Hepatocyte (in vitro differentiated cells): ENCODE measurements around the gene CEP131. TPM values are rescaled to one million over a fixed set of nuclear protein-coding genes. Genes with fewer than 3 reads are reported as not detected.

Experiments
- DNase-seq: peaks from one replicate; pipeline ENCODE4 v3.0.0-alpha.2; 2016; ENCODE audit warnings: low spot score
- H2AFZ ChIP-seq: fragments of 200-600 bp; sonication (generic); 2 replicates; pipeline ENCODE4 v1.6.0; 2016; ENCODE audit warnings: antibody characterized with exemption, mild to moderate bottlenecking
- H3K27ac ChIP-seq: fragments of 200-600 bp; sonication (generic); 2 replicates; pipeline ENCODE4 v1.5.1; 2016; ENCODE audit warnings: mild to moderate bottlenecking
- H3K27me3 ChIP-seq: fragments of 200-600 bp; sonication (generic); 2 replicates; pipeline ENCODE4 v1.6.1; 2016
- H3K36me3 ChIP-seq: fragments of 200-600 bp; sonication (generic); replicated peaks from 2 replicates; pipeline ENCODE4 v1.5.1; 2016; ENCODE audit warnings: low read depth; ENCODE audit not compliant: insufficient read depth
- H3K4me1 ChIP-seq: fragments of 200-600 bp; sonication (generic); 2 replicates; pipeline ENCODE4 v1.5.1; 2016; ENCODE audit warnings: mild to moderate bottlenecking, moderate library complexity; ENCODE audit not compliant: insufficient read depth
- H3K4me2 ChIP-seq: fragments of 200-600 bp; sonication (generic); 2 replicates; pipeline ENCODE4 v1.6.0; 2016
- H3K4me3 ChIP-seq: fragments of 200-600 bp; sonication (generic); 2 replicates; pipeline ENCODE4 v1.5.1; 2016; ENCODE audit warnings: mild to moderate bottlenecking
- H3K79me2 ChIP-seq: fragments of 200-600 bp; sonication (generic); 2 replicates; pipeline ENCODE4 v1.6.0; 2017; ENCODE audit warnings: mild to moderate bottlenecking
- H3K9me2 ChIP-seq: fragments of 200-600 bp; sonication (generic); replicated peaks from 2 replicates; pipeline ENCODE4 v1.6.0; 2017; ENCODE audit warnings: mild to moderate bottlenecking; ENCODE audit not compliant: insufficient read depth
- H3K9me3 ChIP-seq: fragments of 200-600 bp; sonication (generic); 2 replicates; pipeline ENCODE4 v1.5.1; 2016; ENCODE audit warnings: low read depth, mild to moderate bottlenecking
- H4K20me1 ChIP-seq: fragments of 200-600 bp; sonication (generic); 2 replicates; pipeline ENCODE4 v1.6.0; 2016; ENCODE audit warnings: mild to moderate bottlenecking; ENCODE audit not compliant: insufficient read depth, poor library complexity, severe bottlenecking
- EZH2 ChIP-seq: fragments of 200-600 bp; sonication (generic); IDR thresholded peaks from 2 replicates; pipeline ENCODE4 v1.6.1; 2016; ENCODE audit warnings: antibody characterized with exemption, mild to moderate bottlenecking, borderline replicate concordance
- EZH2phosphoT487 ChIP-seq: fragments of 200-600 bp; sonication (generic); IDR thresholded peaks from one replicate; pipeline ENCODE4 v1.6.1; 2018; ENCODE audit warnings: antibody characterized with exemption, mild to moderate bottlenecking, low read depth, moderate library complexity; ENCODE audit not compliant: unreplicated experiment, severe bottlenecking
- WGBS: methylation state at CpG from one replicate; pipeline ENCODE4 v1.1.6; 2016; ENCODE audit warnings: low lambda C conversion rate; ENCODE audit errors: missing lambda C conversion rate; 5-methylcytosine and 5-hydroxymethylcytosine counted together
- polyA plus RNA-seq: library from polyadenylated mRNA; unstranded; fragments of >200 nt; fragmentation: Nextera tagmentation; extraction: Ambion mirVana; gene quantifications from 2 replicates; pipeline ENCODE4 v1.2.1, GENCODE V29; 2016
- total RNA-seq: library from RNA; depleted of rRNA; stranded (reverse); fragments of >200 nt; gene quantifications from 2 replicates; pipeline ENCODE4 v1.2.3, GENCODE V29; 2014
- TF ChIP-seq, protein P1 (sequence below): fragments of 200-600 bp; sonication (generic); IDR thresholded peaks from 2 replicates; pipeline ENCODE4 v1.5.1; 2016; ENCODE audit warnings: antibody characterized with exemption, mild to moderate bottlenecking; ENCODE audit not compliant: poor library complexity

CEP131 gene
- total and polyA plus RNA-seq, 2 experiments from 2014 or later: 7.3 to 10.1 TPM

GRCh38 chr17:81252987-81253329, 30.2 kb upstream of the CEP131 start:
- no peaks in the 10 kb centered on the region for H3K27me3 ChIP-seq
- H4K20me1 ChIP-seq: peaks cover under 1% of the 10 kb centered on the region
- H3K4me2 ChIP-seq: no peak overlapping the region
- no peaks in the 10 kb centered on the region for H3K9me3 ChIP-seq
- H2AFZ ChIP-seq: no peak overlapping the region
- TF ChIP-seq, protein P1, sequence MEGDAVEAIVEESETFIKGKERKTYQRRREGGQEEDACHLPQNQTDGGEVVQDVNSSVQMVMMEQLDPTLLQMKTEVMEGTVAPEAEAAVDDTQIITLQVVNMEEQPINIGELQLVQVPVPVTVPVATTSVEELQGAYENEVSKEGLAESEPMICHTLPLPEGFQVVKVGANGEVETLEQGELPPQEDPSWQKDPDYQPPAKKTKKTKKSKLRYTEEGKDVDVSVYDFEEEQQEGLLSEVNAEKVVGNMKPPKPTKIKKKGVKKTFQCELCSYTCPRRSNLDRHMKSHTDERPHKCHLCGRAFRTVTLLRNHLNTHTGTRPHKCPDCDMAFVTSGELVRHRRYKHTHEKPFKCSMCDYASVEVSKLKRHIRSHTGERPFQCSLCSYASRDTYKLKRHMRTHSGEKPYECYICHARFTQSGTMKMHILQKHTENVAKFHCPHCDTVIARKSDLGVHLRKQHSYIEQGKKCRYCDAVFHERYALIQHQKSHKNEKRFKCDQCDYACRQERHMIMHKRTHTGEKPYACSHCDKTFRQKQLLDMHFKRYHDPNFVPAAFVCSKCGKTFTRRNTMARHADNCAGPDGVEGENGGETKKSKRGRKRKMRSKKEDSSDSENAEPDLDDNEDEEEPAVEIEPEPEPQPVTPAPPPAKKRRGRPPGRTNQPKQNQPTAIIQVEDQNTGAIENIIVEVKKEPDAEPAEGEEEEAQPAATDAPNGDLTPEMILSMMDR: no peak
- TF ChIP-seq EZH2: no peak
- no peak for TF ChIP-seq EZH2phosphoT487
- no peak overlapping the region for H3K27ac ChIP-seq
- peaks cover 6% of the 10 kb centered on the region for H3K79me2 ChIP-seq
- no peaks in the 10 kb centered on the region for H3K9me2 ChIP-seq
- no peaks in the 10 kb centered on the region for H3K36me3 ChIP-seq
- DNase-seq: no peak
- H3K4me1 ChIP-seq: peaks cover 12% of the 10 kb centered on the region
- whole genome bisulfite sequencing: 88% methylated on average over 15 of the region's 15 CpGs
- no peak overlapping the region for H3K4me3 ChIP-seq

DNA sequence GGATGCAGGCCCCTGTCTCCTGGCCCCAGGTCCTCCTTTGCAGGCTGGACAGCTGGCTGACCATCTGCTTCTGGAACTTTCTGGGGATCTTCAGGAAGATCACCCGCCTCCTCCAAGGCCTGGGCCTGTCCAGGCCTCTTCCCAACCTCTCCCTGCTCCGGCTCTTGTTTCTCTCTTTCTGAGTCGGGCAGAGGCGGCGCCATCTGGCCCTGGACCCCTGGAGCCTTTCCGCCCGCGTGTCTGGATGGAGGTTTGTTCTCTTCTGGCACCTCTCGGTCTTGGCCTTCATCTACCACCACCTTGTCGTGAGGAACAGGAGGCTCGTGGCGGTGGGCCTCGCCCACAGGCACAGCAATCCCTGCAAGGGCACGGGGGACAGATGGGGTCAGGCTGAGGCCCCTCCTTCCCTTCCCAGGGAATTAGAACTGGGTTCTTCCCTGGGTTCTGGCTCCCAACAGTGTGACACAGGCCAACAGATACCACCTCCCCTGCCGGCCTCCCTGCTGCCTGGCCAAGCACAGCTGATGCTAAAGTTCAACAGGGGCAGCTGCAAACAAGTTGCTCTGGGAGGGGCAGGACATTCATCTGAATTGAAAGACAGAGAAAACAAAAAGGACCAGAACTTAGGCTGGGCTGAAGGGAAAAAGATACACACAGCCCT, 29.7 kb upstream of the CEP131 start:
- Histone ChIP-seq H4K20me1 (no peaks in the 10 kb centered on the region), H3K4me3 (no peak overlapping the region), H3K36me3 (no peaks in the 10 kb centered on the region), H3K9me2 (no peaks in the 10 kb centered on the region), H3K79me2 (peaks cover 6% of the 10 kb centered on the region), H3K4me2 (no peak overlapping the region), H3K27me3 (no peaks in the 10 kb centered on the region), H3K9me3 (no peaks in the 10 kb centered on the region), H3K4me1 (peaks cover 12% of the 10 kb centered on the region), H2AFZ (no peak overlapping the region), H3K27ac (no peak overlapping the region)
- DNase-seq: no peak
- TF ChIP-seq EZH2phosphoT487: no peak
- TF ChIP-seq, protein P1: no peak
- no peak for TF ChIP-seq EZH2
- WGBS: 91% methylated on average over 15 of the region's 15 CpGs

DNA sequence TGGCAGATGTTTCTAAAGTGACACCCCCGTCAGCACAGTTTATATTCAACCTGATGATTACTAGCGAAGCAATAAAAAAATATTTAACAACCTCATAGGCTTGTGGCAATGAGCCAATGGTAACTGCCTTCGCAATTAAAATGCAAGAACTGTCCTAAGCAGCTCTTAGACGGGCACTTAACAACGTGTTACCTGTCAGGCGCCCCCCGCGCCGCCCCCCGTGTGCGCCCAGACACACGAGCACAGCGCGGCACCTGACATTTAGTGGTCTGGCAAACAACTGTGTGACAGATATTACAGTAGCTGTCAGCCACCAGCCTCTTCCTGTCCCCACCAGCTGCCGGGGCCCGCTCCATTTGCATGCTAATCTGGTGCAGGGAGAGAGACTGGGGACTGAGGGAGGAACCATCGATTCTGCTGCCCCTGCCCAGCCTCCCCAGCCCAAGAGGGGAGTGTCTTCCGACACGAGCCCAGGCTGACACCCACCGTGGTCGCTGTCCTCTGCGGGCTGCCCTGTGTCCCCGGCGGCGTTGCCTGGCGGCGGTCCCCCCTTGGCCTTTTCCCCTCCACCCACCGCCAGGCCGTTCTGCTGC, 29.0 kb upstream of the CEP131 start:
- Histone ChIP-seq H3K4me1 (peaks cover 12% of the 10 kb centered on the region), H2AFZ (no peak overlapping the region), H3K27ac (no peak overlapping the region), H3K9me3 (no peaks in the 10 kb centered on the region), H3K36me3 (no peaks in the 10 kb centered on the region), H4K20me1 (no peaks in the 10 kb centered on the region), H3K27me3 (no peaks in the 10 kb centered on the region), H3K9me2 (no peaks in the 10 kb centered on the region), H3K4me3 (no peak overlapping the region), H3K79me2 (peaks cover 6% of the 10 kb centered on the region), H3K4me2 (no peak overlapping the region)
- DNase-seq: no peak
- 89% methylated on average over 26 of the region's 29 CpGs for WGBS
- TF ChIP-seq EZH2phosphoT487: no peak
- TF ChIP-seq, protein P1: no peak
- TF ChIP-seq EZH2: no peak
